Measurements from ENCODE around the gene ATG16L2. TPM values are rescaled to one million over a fixed set of nuclear protein-coding genes. Genes with fewer than 3 reads are reported as not detected.
A peak's percentile ranks its signal among the peaks of the same experiment; 100 is the strongest.

Gene ATG16L2
- total and polyA plus RNA-seq, 10 of the 15 experiments (the other 5 are each of a cell fraction or from before 2014, with no cell fraction given): 1.9 to 67.7 (median 30.4) TPM

GRCh38 chr11:72792437-72793021 lies 21.7 kb upstream of the ATG16L2 start:
- ATAC-seq (no peak), DNase-seq (ENCODE audit: low read depth, low spot score) (no peak), FAIRE-seq (no peak)
- Histone ChIP-seq H3K9me3 (replicated peaks; ENCODE audit: control insufficient read depth, insufficient read depth, low read length) (no peaks in the 10 kb centered on the region), H3K27ac (ENCODE audit: control insufficient read depth, insufficient read depth) (peak overlapping the region; percentile 33; the same call in 1 of the 2 replicates), H3K9ac (ENCODE audit: control insufficient read depth, insufficient read depth, low read length) (peak overlapping the region; percentile 70; the same call in 1 of the 2 replicates), H3K4me1 (ENCODE audit: control insufficient read depth, insufficient read depth, low read length) (peaks cover 20% of the 10 kb centered on the region), H2AFZ (ENCODE audit: control insufficient read depth, low read depth, low read length) (peak overlapping the region; percentile 28), H3K4me3 (no peak overlapping the region), H3K27me3 (replicated peaks in 1 of 2; ENCODE audit: control insufficient read depth in 2 of 2, insufficient read depth in 2 of 2, low read length in 1 of 2) (no peaks in the 10 kb centered on the region), H3K36me3 (ENCODE audit: control insufficient read depth in 2 of 2, insufficient read depth in 2 of 2, low read length in 1 of 2) (no peaks in the 10 kb centered on the region), H3K4me2 (ENCODE audit: control insufficient read depth, insufficient read depth) (peak overlapping the region; percentile 48), H4K20me1 (ENCODE audit: control insufficient read depth, insufficient read depth) (no peaks in the 10 kb centered on the region), H3K79me2 (ENCODE audit: control insufficient read depth, insufficient read depth, low read length) (no peaks in the 10 kb centered on the region)
- ChIA-PET POLR2A (interaction anchor here (0.6 to 4.2 kb wide), 14 partner anchors 11 to 222 kb away, joined by 3 to 46 read pairs (median 5); partner anchors contain the start of genes ARAP1 and ATG16L2), RAD21 (ENCODE audit: unreplicated experiment) (interaction anchor here (0.7 to 10.5 kb wide), 16 partner anchors 10 to 394 kb away, joined by 3 to 256 read pairs (median 6); partner anchors contain the start of gene ARAP1), SMC1A (ENCODE audit: uncharacterized antibody, unreplicated experiment) (interaction anchor here (0.7 to 4.1 kb wide), 20 partner anchors 10 to 385 kb away, joined by 3 to 185 read pairs (median 4); no protein-coding TSS in a partner anchor), CTCF (interaction anchor here (0.7 to 15.0 kb wide), 29 partner anchors 10 to 451 kb away, joined by 3 to 469 read pairs (median 6); partner anchors contain the start of genes ARAP1 and ATG16L2)
- TF ChIP-seq MEF2B (IDR thresholded peaks at IDR 0.05; ENCODE audit: partially characterized antibody, poor library complexity, severe bottlenecking) (no peak), SPI1 (IDR thresholded peaks at IDR 0.05; ENCODE audit: borderline replicate concordance, insufficient read depth, low read depth, low read length) (0 out of 2 replicates have a peak, but pooled peaks have one; percentile 11)
- in situ Hi-C loops (cut with MboI) (loop anchor here (10.0 kb wide), 1 partner anchor 68 kb away; no protein-coding TSS in a partner anchor), intact Hi-C loops (cut with micrococcal nuclease; ENCODE audit: unreplicated experiment) (loop anchor here (1.0 to 5.0 kb wide), 3 partner anchors 40 to 67 kb away; partner anchors contain the start of gene ARAP1)
- BruUV-seq (replicated peaks): no TSS peak
- 66% methylated on average over 3 of the region's 3 CpGs for WGBS (ENCODE audit: insufficient coverage, insufficient replicate concordance, low lambda C conversion rate, missing lambda C conversion rate)

GRCh38 chr11:72793076-72793424 lies 21.2 kb upstream of the ATG16L2 start:
- Histone ChIP-seq H3K27me3 (replicated peaks in 1 of 2; ENCODE audit: control insufficient read depth in 2 of 2, insufficient read depth in 2 of 2, low read length in 1 of 2) (no peaks in the 10 kb centered on the region), H4K20me1 (ENCODE audit: control insufficient read depth, insufficient read depth) (no peaks in the 10 kb centered on the region), H3K4me3 (peak overlapping the region; percentile 66; the same call in 1 of the 2 replicates), H3K27ac (ENCODE audit: control insufficient read depth, insufficient read depth) (peak overlapping the region; percentile 33; the same call in 1 of the 2 replicates), H3K9ac (ENCODE audit: control insufficient read depth, insufficient read depth, low read length) (peak overlapping the region; percentile 70; the same call in 1 of the 2 replicates), H3K4me2 (ENCODE audit: control insufficient read depth, insufficient read depth) (peak overlapping the region; percentile 48), H3K36me3 (ENCODE audit: control insufficient read depth in 2 of 2, insufficient read depth in 2 of 2, low read length in 1 of 2) (no peaks in the 10 kb centered on the region), H3K9me3 (replicated peaks; ENCODE audit: control insufficient read depth, insufficient read depth, low read length) (no peaks in the 10 kb centered on the region), H2AFZ (ENCODE audit: control insufficient read depth, low read depth, low read length) (peak overlapping the region; percentile 81), H3K79me2 (ENCODE audit: control insufficient read depth, insufficient read depth, low read length) (no peaks in the 10 kb centered on the region), H3K4me1 (ENCODE audit: control insufficient read depth, insufficient read depth, low read length) (peaks cover 14% of the 10 kb centered on the region)
- BruUV-seq (replicated peaks): TSS peak; percentile 88
- ChIA-PET POLR2A (interaction anchor here (0.6 to 4.2 kb wide), 13 partner anchors 11 to 365 kb away, joined by 3 to 46 read pairs (median 5); partner anchors contain the start of genes ARAP1 and ATG16L2), RAD21 (ENCODE audit: unreplicated experiment) (interaction anchor here (0.7 to 10.5 kb wide), 18 partner anchors 11 to 393 kb away, joined by 3 to 256 read pairs (median 6); partner anchors contain the start of gene ARAP1), CTCF (interaction anchor here (0.7 to 15.0 kb wide), 29 partner anchors 10 to 451 kb away, joined by 3 to 469 read pairs (median 6); partner anchors contain the start of genes ARAP1 and ATG16L2), SMC1A (ENCODE audit: uncharacterized antibody, unreplicated experiment) (interaction anchor here (0.7 to 4.1 kb wide), 19 partner anchors 10 to 385 kb away, joined by 3 to 185 read pairs (median 4); no protein-coding TSS in a partner anchor)
- TF ChIP-seq SPI1 (IDR thresholded peaks at IDR 0.05; ENCODE audit: borderline replicate concordance, insufficient read depth, low read depth, low read length) (peak; percentile 49; the same call in 1 of the 2 replicates), E2F8 (IDR thresholded peaks at IDR 0.05; ENCODE audit: low read depth, partially characterized antibody) (no peak)
- DNase-seq (ENCODE audit: low read depth, low spot score): no peak
- WGBS (ENCODE audit: insufficient coverage, insufficient replicate concordance, low lambda C conversion rate, missing lambda C conversion rate): 0% methylated on average over 2 of the region's 2 CpGs
- intact Hi-C loops (cut with micrococcal nuclease; ENCODE audit: unreplicated experiment) (loop anchor here (1.0 to 5.0 kb wide), 3 partner anchors 40 to 68 kb away; partner anchors contain the start of gene ARAP1), in situ Hi-C loops (cut with MboI) (loop anchor here (10.0 kb wide), 1 partner anchor 68 kb away; no protein-coding TSS in a partner anchor)
- FAIRE-seq: no peak
- ATAC-seq: peak; percentile 1; the same call in 2 of the 3 replicates
